GM18499 (cell line): ENCODE results near the gene PTPN13.

Experiments
- ATAC-seq: cut with Tn5 transposase; IDR thresholded peaks from one replicate; pipeline ENCODE4 v1.9.1; 2021; ENCODE audit warnings: moderate number of reproducible peaks; ENCODE audit not compliant: insufficient read depth, unreplicated experiment

The PTPN13 gene

GRCh38 chr4:86847571-86847970, 253.5 kb downstream of the PTPN13 start:
- no peak for ATAC-seq

- ATAC-seq: no peak
These were observed 254.0 kb downstream of the PTPN13 start for GRCh38 chr4:86848136-86848535.

- no peak for ATAC-seq
These were observed 254.9 kb downstream of the PTPN13 start, which contains the start of gene SLC10A6 for GRCh38 chr4:86848732-86849619. Gene SLC10A6, minus strand, starts transcription at chr4:86849384. Its CDS starts 269 bp downstream, at chr4:86849115.

GRCh38 chr4:86853209-86853608, 259.1 kb downstream of the PTPN13 start:
- ATAC-seq: no peak

- ATAC-seq: no peak
These were observed 261.5 kb downstream of the PTPN13 start for GRCh38 chr4:86855572-86855971.

GRCh38 chr4:86856896-86857295, 262.8 kb downstream of the PTPN13 start:
- ATAC-seq: no peak

- ATAC-seq: no peak
These were observed 263.4 kb downstream of the PTPN13 start for GRCh38 chr4:86857341-86858052.
